ENCODE data around the gene DES.
A peak's percentile ranks its signal among the peaks of the same experiment; 100 is the strongest.

The DES gene

DNA sequence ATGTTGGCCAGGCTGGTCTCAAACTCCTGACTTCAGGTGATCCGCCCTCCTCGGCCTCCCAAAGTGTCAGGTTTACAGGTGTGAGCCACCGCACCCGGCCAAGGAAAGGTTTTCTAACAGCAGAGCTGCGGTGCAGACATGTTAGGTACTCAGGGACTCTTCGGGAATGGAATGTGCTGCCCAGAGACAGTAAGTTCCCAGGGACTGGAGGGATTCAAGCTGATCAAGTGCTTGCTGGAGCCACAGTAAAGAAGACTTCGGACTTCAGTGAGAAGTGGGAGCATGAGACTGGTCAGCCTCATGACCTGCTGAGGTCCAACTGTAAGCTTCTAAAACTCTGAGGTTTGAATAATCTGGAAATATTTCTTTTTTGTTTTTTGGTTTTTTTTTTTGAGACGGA lies 7.8 kb upstream of the DES start:
- Histone ChIP-seq H3K4me1 (ENCODE audit: control insufficient read depth, insufficient read depth, low read length) (peaks cover 24% of the 10 kb centered on the region), H3K27me3 (ENCODE audit: control insufficient read depth, insufficient read depth, low read length) (no peaks in the 10 kb centered on the region), H3K9me3 (replicated peaks; ENCODE audit: low read length) (no peaks in the 10 kb centered on the region), H3K9ac (ENCODE audit: low read depth, low read length) (no peak overlapping the region), H3K4me3 (ENCODE audit: low read length) (no peak overlapping the region), H3K36me3 (ENCODE audit: insufficient read depth, low read length) (no peaks in the 10 kb centered on the region), H3K4me2 (ENCODE audit: low read length) (no peak overlapping the region)

DNA sequence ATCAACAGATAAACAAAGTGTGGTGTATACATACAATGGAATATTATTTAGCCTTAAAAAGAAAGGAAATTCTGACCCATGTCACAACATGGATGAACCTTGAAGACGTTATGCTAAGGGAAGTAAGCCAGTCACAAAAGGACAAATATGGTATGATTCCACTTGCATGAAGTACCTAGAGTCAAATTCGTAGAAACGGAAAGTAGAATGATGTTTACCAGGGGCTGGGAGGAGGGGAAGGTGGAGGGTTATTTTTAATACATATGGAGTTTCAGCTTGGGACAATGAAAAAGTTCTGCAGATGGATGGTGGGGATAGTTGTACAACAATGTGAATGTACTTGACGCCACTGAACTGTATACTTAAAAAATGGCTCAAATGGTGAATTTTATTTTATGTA lies 3.3 kb upstream of the DES start:
- no peaks in the 10 kb centered on the region for H3K9me3 ChIP-seq (replicated peaks; ENCODE audit: low read length)
- no peak overlapping the region for H3K9ac ChIP-seq (ENCODE audit: low read depth, low read length)
- H3K36me3 ChIP-seq (ENCODE audit: insufficient read depth, low read length), result no peaks in the 10 kb centered on the region
- peaks cover 10% of the 10 kb centered on the region for H3K27me3 ChIP-seq (ENCODE audit: control insufficient read depth, insufficient read depth, low read length)
- H3K4me3 ChIP-seq (ENCODE audit: low read length), result no peak overlapping the region
- no peak overlapping the region for H3K4me2 ChIP-seq (ENCODE audit: low read length)
- peaks cover 21% of the 10 kb centered on the region for H3K4me1 ChIP-seq (ENCODE audit: control insufficient read depth, insufficient read depth, low read length)

DNA sequence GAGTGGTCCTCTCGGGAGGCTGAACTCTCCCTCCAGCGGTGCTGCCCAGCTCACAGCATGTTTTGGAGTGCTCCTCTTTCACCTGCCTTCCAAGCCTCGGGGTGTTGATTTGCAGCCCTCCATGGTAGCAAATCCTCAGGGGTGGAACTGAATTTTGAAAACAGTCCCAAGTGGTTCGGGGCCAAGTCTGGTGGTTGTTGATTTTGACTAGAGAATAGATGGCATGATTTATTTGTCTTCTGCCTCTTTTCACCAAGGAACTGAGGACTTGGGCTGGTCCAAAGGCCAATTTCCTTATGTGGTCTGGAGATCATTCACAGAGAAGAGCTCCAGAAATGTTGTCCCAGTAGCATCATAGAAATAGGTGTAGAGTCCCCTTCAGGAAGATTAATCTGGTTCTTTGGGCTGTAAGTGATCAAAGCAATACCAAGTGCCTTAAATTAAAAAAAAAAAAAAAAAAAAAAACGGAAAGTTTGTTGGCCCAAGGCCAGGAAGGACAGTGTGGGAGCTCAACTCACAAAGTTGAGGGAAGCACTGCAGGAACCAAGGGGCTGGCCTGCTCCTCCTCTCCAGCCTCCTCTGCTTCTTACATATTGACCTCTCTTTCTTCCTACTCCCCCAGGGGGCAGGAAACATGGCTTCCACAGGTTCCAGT lies 2.5 kb upstream of the DES start:
- H3K4me1 ChIP-seq (ENCODE audit: control insufficient read depth, insufficient read depth, low read length), result peaks cover 25% of the 10 kb centered on the region
- H3K4me3 ChIP-seq (ENCODE audit: low read length), result no peak overlapping the region
- H3K4me2 ChIP-seq (ENCODE audit: low read length), result no peak overlapping the region
- no peak overlapping the region for H3K9ac ChIP-seq (ENCODE audit: low read depth, low read length)
- peaks cover 2% of the 10 kb centered on the region for H3K36me3 ChIP-seq (ENCODE audit: insufficient read depth, low read length)
- H3K9me3 ChIP-seq (replicated peaks; ENCODE audit: low read length), result no peaks in the 10 kb centered on the region
- H3K27me3 ChIP-seq (ENCODE audit: control insufficient read depth, insufficient read depth, low read length), result peaks cover 10% of the 10 kb centered on the region

DNA sequence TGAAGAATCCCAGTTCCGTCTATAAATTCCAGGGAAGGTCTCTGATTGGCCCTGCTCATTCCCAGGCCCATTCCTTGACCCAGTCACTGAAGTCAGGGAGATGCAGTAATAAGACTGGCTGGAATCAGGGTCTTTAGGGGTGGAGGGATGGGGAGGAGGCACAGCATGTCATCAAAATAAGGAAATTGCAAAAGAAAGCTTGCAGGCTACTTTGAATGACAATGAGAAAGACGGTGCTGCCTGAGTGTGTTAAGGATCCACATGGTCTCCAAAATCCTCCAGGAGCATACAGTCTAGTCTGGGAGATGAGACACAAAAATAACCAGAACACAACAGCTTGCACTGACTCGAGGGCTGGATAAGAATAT lies 2.0 kb upstream of the DES start:
- Histone ChIP-seq H3K27me3 (ENCODE audit: control insufficient read depth, insufficient read depth, low read length) (peaks cover 10% of the 10 kb centered on the region), H3K4me1 (ENCODE audit: control insufficient read depth, insufficient read depth, low read length) (peaks cover 25% of the 10 kb centered on the region), H3K4me2 (ENCODE audit: low read length) (no peak overlapping the region), H3K4me3 (ENCODE audit: low read length) (no peak overlapping the region), H3K9ac (ENCODE audit: low read depth, low read length) (no peak overlapping the region), H3K36me3 (ENCODE audit: insufficient read depth, low read length) (peaks cover 7% of the 10 kb centered on the region), H3K9me3 (replicated peaks; ENCODE audit: low read length) (no peaks in the 10 kb centered on the region)

DNA sequence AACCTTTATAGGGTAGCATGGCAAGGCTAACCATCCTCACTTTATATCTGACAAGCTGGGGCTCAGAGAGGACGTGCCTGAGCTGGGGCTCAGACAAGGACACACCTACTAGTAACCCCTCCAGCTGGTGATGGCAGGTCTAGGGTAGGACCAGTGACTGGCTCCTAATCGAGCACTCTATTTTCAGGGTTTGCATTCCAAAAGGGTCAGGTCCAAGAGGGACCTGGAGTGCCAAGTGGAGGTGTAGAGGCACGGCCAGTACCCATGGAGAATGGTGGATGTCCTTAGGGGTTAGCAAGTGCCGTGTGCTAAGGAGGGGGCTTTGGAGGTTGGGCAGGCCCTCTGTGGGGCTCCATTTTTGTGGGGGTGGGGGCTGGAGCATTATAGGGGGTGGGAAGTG lies 1.2 kb upstream of the DES start:
- Histone ChIP-seq H3K4me1 (ENCODE audit: control insufficient read depth, insufficient read depth, low read length) (peaks cover 25% of the 10 kb centered on the region), H3K9me3 (replicated peaks; ENCODE audit: low read length) (no peaks in the 10 kb centered on the region), H3K27me3 (ENCODE audit: control insufficient read depth, insufficient read depth, low read length) (peaks cover 10% of the 10 kb centered on the region), H3K36me3 (ENCODE audit: insufficient read depth, low read length) (peaks cover 10% of the 10 kb centered on the region), H3K9ac (ENCODE audit: low read depth, low read length) (no peak overlapping the region), H3K4me3 (ENCODE audit: low read length) (no peak overlapping the region), H3K4me2 (ENCODE audit: low read length) (no peak overlapping the region)

DNA sequence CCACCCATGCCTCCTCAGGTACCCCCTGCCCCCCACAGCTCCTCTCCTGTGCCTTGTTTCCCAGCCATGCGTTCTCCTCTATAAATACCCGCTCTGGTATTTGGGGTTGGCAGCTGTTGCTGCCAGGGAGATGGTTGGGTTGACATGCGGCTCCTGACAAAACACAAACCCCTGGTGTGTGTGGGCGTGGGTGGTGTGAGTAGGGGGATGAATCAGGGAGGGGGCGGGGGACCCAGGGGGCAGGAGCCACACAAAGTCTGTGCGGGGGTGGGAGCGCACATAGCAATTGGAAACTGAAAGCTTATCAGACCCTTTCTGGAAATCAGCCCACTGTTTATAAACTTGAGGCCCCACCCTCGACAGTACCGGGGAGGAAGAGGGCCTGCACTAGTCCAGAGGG lies 803 bp upstream of the DES start:
- Histone ChIP-seq H3K9ac (ENCODE audit: low read depth, low read length) (peak overlapping the region; percentile 62), H3K36me3 (ENCODE audit: insufficient read depth, low read length) (peaks cover 11% of the 10 kb centered on the region), H3K27me3 (ENCODE audit: control insufficient read depth, insufficient read depth, low read length) (peaks cover 10% of the 10 kb centered on the region), H3K4me2 (ENCODE audit: low read length) (peak overlapping the region; percentile 60), H3K9me3 (replicated peaks; ENCODE audit: low read length) (no peaks in the 10 kb centered on the region), H3K4me3 (ENCODE audit: low read length) (peak overlapping the region; percentile 32), H3K4me1 (ENCODE audit: control insufficient read depth, insufficient read depth, low read length) (peaks cover 25% of the 10 kb centered on the region)

DNA sequence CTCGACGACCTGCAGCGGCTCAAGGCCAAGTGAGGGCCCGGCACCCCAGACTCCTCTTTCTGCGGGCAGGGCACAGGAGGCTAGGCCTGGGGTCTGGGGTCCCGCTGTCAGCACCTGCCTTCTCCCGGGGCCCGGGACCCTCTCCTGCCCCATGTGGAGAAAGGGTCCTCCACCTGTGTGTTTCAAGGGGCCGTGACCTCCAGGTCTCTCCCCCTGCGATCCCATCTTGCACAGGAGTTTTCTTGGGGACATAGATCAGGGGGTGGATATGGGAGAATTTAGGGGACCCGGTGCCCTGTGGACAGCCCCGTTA lies 791 bp downstream of the DES start:
- peak overlapping the region; percentile 80 for H3K4me2 ChIP-seq (ENCODE audit: low read length)
- H3K36me3 ChIP-seq (ENCODE audit: insufficient read depth, low read length), result peaks cover 19% of the 10 kb centered on the region
- peak overlapping the region; percentile 74 for H3K4me3 ChIP-seq (ENCODE audit: low read length)
- H3K9me3 ChIP-seq (replicated peaks; ENCODE audit: low read length), result no peaks in the 10 kb centered on the region
- peak overlapping the region; percentile 83 for H3K9ac ChIP-seq (ENCODE audit: low read depth, low read length)
- peaks cover 28% of the 10 kb centered on the region for H3K4me1 ChIP-seq (ENCODE audit: control insufficient read depth, insufficient read depth, low read length)
- H3K27me3 ChIP-seq (ENCODE audit: control insufficient read depth, insufficient read depth, low read length), result peaks cover 10% of the 10 kb centered on the region

DNA sequence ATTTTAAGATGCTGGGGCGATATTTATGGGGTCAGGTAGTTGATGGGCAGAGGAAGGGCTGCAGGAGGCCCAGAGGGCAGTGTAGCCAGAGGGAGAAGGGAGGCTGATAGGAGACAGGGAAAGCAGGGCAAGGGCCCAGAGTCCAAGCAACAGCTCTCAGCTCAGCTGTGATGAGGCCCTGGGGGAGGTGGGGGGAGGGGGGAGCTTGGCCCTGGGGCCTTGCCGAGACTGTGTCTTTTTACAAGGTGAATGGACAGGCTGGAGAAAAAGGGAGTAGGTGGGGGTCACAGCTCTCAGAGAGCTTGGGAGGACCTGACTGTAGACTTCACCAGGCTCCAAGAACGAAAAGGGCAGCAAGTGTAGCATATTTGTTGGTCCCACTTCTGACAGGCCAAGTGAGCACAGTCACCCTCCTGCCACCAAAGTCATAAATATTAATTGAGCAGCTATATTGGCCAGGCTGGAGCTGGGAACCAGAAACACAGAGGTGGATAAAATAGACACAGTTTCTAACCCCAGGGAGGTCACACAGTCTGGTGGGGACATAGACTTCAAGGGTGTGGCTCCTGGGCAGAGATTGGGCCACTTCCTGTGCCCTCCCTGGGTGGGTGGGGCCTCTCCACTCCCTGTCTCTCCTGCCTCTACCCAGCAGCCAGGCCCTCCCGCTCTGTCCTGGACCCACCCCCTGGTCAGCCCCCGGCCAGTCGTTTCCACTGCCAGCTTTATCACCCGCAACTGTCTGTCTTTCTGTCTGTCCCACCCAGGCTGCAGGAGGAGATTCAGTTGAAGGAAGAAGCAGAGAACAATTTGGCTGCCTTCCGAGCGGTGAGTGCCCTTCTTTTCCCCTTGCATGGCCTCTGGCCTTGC lies 1.4 kb downstream of the DES start:
- no peaks in the 10 kb centered on the region for H3K9me3 ChIP-seq (replicated peaks; ENCODE audit: low read length)
- peak overlapping the region; percentile 80 for H3K4me2 ChIP-seq (ENCODE audit: low read length)
- H3K4me3 ChIP-seq (ENCODE audit: low read length), result peak overlapping the region; percentile 74
- H3K9ac ChIP-seq (ENCODE audit: low read depth, low read length), result peak overlapping the region; percentile 83
- peaks cover 32% of the 10 kb centered on the region for H3K4me1 ChIP-seq (ENCODE audit: control insufficient read depth, insufficient read depth, low read length)
- peaks cover 10% of the 10 kb centered on the region for H3K27me3 ChIP-seq (ENCODE audit: control insufficient read depth, insufficient read depth, low read length)
- peaks cover 24% of the 10 kb centered on the region for H3K36me3 ChIP-seq (ENCODE audit: insufficient read depth, low read length)

DNA sequence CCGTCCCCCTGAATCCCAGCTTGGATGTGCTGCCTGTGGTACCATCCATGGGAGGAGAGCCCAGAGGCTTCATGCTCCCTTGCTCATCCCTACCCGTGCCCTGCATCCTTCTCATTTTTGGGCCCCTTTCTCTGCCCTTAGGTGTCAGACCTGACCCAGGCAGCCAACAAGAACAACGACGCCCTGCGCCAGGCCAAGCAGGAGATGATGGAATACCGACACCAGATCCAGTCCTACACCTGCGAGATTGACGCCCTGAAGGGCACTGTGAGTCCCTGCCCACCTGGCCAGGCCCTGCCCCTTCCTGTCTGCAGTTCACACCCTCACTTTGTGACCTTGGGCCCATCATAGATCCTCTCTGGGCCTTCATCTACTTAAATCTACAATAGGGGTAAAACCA lies 2.5 kb downstream of the DES start:
- H3K9me3 ChIP-seq (replicated peaks; ENCODE audit: low read length), result no peaks in the 10 kb centered on the region
- H3K9ac ChIP-seq (ENCODE audit: low read depth, low read length), result no peak overlapping the region
- H3K4me3 ChIP-seq (ENCODE audit: low read length), result peak overlapping the region; percentile 74
- H3K36me3 ChIP-seq (ENCODE audit: insufficient read depth, low read length), result peaks cover 31% of the 10 kb centered on the region
- H3K4me1 ChIP-seq (ENCODE audit: control insufficient read depth, insufficient read depth, low read length), result peaks cover 34% of the 10 kb centered on the region
- peaks cover 10% of the 10 kb centered on the region for H3K27me3 ChIP-seq (ENCODE audit: control insufficient read depth, insufficient read depth, low read length)
- peak overlapping the region; percentile 80 for H3K4me2 ChIP-seq (ENCODE audit: low read length)

DNA sequence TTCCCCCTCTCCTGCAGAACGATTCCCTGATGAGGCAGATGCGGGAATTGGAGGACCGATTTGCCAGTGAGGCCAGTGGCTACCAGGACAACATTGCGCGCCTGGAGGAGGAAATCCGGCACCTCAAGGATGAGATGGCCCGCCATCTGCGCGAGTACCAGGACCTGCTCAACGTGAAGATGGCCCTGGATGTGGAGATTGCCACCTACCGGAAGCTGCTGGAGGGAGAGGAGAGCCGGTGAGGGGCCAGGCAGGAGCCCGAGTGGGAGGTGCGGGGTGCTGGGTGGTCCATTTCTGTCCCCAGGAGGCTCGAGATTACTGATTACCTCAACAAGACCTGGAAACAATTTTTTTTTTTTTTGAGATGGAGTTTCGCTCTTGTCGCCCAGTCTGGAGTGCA lies 3.1 kb downstream of the DES start:
- H3K9me3 ChIP-seq (replicated peaks; ENCODE audit: low read length), result no peaks in the 10 kb centered on the region
- peaks cover 34% of the 10 kb centered on the region for H3K4me1 ChIP-seq (ENCODE audit: control insufficient read depth, insufficient read depth, low read length)
- H3K27me3 ChIP-seq (ENCODE audit: control insufficient read depth, insufficient read depth, low read length), result peaks cover 10% of the 10 kb centered on the region
- H3K4me3 ChIP-seq (ENCODE audit: low read length), result peak overlapping the region; percentile 74
- H3K36me3 ChIP-seq (ENCODE audit: insufficient read depth, low read length), result peaks cover 36% of the 10 kb centered on the region
- peak overlapping the region; percentile 80 for H3K4me2 ChIP-seq (ENCODE audit: low read length)
- peak overlapping the region; percentile 9 for H3K9ac ChIP-seq (ENCODE audit: low read depth, low read length)

DNA sequence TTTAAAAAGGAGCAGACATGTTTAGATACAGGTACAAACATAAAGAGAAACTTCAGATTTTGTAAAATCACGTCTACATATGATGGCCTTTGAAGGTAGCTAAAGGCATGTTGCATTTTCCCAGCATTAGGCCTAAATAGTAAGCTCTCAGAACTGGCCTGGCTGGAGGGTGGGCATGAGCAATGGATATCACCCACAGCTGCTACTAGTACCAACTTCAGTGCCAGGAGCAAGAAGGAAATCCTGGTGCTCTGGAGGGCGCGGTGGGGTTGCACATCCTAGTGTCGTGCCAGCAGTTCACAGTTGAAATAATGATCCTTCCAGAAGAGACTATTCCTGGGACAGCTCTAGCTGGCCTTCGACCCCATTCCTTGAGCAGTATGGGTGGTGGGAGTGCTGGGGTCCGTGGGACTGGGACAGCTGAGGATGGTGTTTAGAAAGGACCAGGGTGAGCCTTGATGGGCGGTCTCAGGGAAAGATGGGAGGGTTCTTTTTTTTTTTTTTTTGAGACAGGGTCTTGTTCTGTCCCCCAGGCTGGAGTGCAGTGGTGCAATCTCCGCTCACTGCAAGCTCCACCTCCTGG lies 4.9 kb downstream of the DES start:
- Histone ChIP-seq H3K9me3 (replicated peaks; ENCODE audit: low read length) (no peaks in the 10 kb centered on the region), H3K4me3 (ENCODE audit: low read length) (no peak overlapping the region), H3K4me1 (ENCODE audit: control insufficient read depth, insufficient read depth, low read length) (peaks cover 21% of the 10 kb centered on the region), H3K27me3 (ENCODE audit: control insufficient read depth, insufficient read depth, low read length) (peaks cover 10% of the 10 kb centered on the region), H3K4me2 (ENCODE audit: low read length) (peak overlapping the region; percentile 24), H3K9ac (ENCODE audit: low read depth, low read length) (no peak overlapping the region), H3K36me3 (ENCODE audit: insufficient read depth, low read length) (peaks cover 38% of the 10 kb centered on the region)
